Large intestine (tissue), 3 donors: ENCODE measurements around the gene PDS5A. TPM values are rescaled to one million over a fixed set of nuclear protein-coding genes. Genes with fewer than 3 reads are reported as not detected.
A peak's percentile ranks its signal among the peaks of the same experiment; 100 is the strongest.
"Not testable (repeated sequence)": the region's sequence is repeated elsewhere in the genome, so short reads cannot be mapped to it uniquely, and the experiment has no call there.

ENCODE experiments used
- DNase-seq, 2 donors: peaks; one replicate each; pipeline versions ENCODE4 v3.0.0 to v3.0.0-alpha.2; 2013
- H3K27ac ChIP-seq: one replicate; pipeline ENCODE4 v1.5.1; 2013; ENCODE audit warnings: low read length
- H3K27me3 ChIP-seq: 2 replicates; pipeline ENCODE4 v1.6.1; 2013; ENCODE audit warnings: low read length; ENCODE audit not compliant: control insufficient read depth, insufficient read depth
- H3K36me3 ChIP-seq: 2 replicates; pipeline ENCODE4 v1.6.1; 2013; ENCODE audit warnings: low read length; ENCODE audit not compliant: control insufficient read depth, insufficient read depth
- H3K4me1 ChIP-seq: one replicate; pipeline ENCODE4 v1.6.1; 2013; ENCODE audit warnings: low read length; ENCODE audit not compliant: control insufficient read depth, insufficient read depth
- H3K4me3 ChIP-seq: one replicate; pipeline ENCODE4 v1.5.1; 2013; ENCODE audit warnings: low read length
- H3K9me3 ChIP-seq: one replicate; pipeline ENCODE4 v1.6.1; 2013; ENCODE audit warnings: mild to moderate bottlenecking, low read depth, low read length, moderate library complexity; ENCODE audit not compliant: control insufficient read depth
- WGBS: methylation state at CpG from one replicate; pipeline ENCODE4 v1.1.5; 2013; ENCODE audit warnings: low lambda C conversion rate; ENCODE audit not compliant: insufficient coverage; 5-methylcytosine and 5-hydroxymethylcytosine counted together
- polyA plus RNA-seq: library from polyadenylated mRNA; unstranded; fragments of 120-200 nt; gene quantifications from one replicate; pipeline ENCODE4 v1.2.1, GENCODE V29; 2013

Gene PDS5A
- polyA plus RNA-seq, 1 donor: 48.4 TPM

- Histone ChIP-seq H3K9me3 (no peaks in the 10 kb centered on the region), H3K4me3 (no peak overlapping the region), H3K4me1 (no peaks in the 10 kb centered on the region), H3K27me3 (no peaks in the 10 kb centered on the region), H3K36me3 (no peaks in the 10 kb centered on the region), H3K27ac (no peak overlapping the region)
- no CpG with 5 or more reads among the region's 1 CpG for WGBS
- DNase-seq: no peak
Measured at GRCh38 chr4:39994406-39994805, 16.7 kb upstream of the PDS5A start.

- no CpG with 5 or more reads among the region's 4 CpGs for WGBS
- H3K36me3 ChIP-seq, H3K9me3 ChIP-seq, H3K27ac ChIP-seq, DNase-seq, H3K4me1 ChIP-seq, H3K4me3 ChIP-seq, H3K27me3 ChIP-seq: not testable (repeated sequence)
Measured at GRCh38 chr4:39989381-39989780, 11.7 kb upstream of the PDS5A start.

- H3K36me3 ChIP-seq: no peaks in the 10 kb centered on the region
- H3K4me3 ChIP-seq: no peak overlapping the region
- H3K27me3 ChIP-seq: no peaks in the 10 kb centered on the region
- H3K9me3 ChIP-seq: no peaks in the 10 kb centered on the region
- H3K27ac ChIP-seq: peak overlapping the region; percentile 43
- H3K4me1 ChIP-seq: peaks cover 4% of the 10 kb centered on the region
- peak; percentile 57 to 83 for DNase-seq
- WGBS: no CpG with 5 or more reads among the region's 5 CpGs
Measured at GRCh38 chr4:39987485-39987884, 9.8 kb upstream of the PDS5A start.

GRCh38 chr4:39978904-39979303 is 1.2 kb upstream of the PDS5A start:
- no peak overlapping the region for H3K4me3 ChIP-seq
- H3K27ac ChIP-seq: no peak overlapping the region
- WGBS: 87% methylated on average over 4 of the region's 5 CpGs
- DNase-seq: no peak
- peaks cover 7% of the 10 kb centered on the region for H3K4me1 ChIP-seq
- H3K27me3 ChIP-seq: no peaks in the 10 kb centered on the region
- H3K9me3 ChIP-seq: no peaks in the 10 kb centered on the region
- peaks cover 16% of the 10 kb centered on the region for H3K36me3 ChIP-seq

DNA sequence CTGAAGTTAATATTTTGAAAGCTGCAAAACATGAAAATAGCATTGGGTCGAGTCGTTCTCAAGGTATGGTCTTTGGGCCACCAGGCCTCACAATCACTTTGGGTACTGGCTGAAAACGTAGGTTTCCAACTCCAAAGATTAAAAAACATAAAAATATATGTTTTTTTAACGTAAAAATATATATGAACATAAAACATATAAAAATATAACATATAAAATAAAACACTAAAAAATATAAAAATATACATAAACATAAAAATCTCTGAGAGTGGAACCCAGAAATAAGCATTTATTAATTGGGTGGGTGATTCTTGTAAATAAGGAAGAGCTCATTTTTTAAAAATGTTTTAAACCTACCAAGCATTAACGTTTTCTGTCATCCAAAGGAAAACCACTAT is 666 bp upstream of the PDS5A start:
- peak overlapping the region; percentile 84 for H3K27ac ChIP-seq

DNA sequence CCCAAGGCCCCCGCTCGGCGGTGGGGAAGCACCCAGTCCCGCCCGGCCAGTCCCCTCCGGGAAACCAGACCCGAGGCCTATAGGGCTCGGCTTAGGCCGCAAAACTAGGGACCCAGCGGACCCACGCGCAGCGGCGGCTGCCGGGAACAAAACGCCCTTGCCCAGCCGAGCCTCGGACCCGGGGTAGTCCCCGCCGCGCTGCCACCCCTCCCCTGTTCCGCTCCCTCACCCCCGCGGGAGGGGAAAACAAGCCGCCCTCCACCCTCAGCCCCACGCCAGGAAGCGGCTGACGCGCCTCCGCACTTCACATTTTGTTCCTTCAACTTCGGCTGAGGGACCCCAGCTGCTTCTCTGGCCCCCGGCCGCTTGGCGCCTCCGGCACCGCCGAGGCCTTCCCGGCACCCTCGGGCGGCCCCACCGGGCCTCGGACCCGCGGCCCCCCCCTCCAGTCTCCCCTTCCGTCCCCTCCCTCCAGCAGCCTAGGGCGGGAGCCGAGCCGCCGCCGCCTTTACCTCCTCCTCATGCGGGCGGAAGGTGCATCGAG is 694 bp downstream of the PDS5A start:
- H3K9me3 ChIP-seq: no peaks in the 10 kb centered on the region
- peaks cover 23% of the 10 kb centered on the region for H3K36me3 ChIP-seq
- peak overlapping the region; percentile 88 for H3K27ac ChIP-seq
- WGBS: no CpG with 5 or more reads among the region's 54 CpGs
- peaks cover 7% of the 10 kb centered on the region for H3K4me1 ChIP-seq
- peak overlapping the region; percentile 85 for H3K4me3 ChIP-seq
- DNase-seq: peak in 1 of 2 donors; percentile 70
- no peaks in the 10 kb centered on the region for H3K27me3 ChIP-seq

More for the DNA sequence above, 666 bp upstream of the PDS5A start:
- Histone ChIP-seq H3K4me3 (peak overlapping the region; percentile 52), H3K27me3 (no peaks in the 10 kb centered on the region), H3K4me1 (peaks cover 7% of the 10 kb centered on the region), H3K36me3 (peaks cover 19% of the 10 kb centered on the region), H3K9me3 (no peaks in the 10 kb centered on the region)
- DNase-seq: no peak
- WGBS: 33% methylated on average over 1 of the region's 5 CpGs

DNA sequence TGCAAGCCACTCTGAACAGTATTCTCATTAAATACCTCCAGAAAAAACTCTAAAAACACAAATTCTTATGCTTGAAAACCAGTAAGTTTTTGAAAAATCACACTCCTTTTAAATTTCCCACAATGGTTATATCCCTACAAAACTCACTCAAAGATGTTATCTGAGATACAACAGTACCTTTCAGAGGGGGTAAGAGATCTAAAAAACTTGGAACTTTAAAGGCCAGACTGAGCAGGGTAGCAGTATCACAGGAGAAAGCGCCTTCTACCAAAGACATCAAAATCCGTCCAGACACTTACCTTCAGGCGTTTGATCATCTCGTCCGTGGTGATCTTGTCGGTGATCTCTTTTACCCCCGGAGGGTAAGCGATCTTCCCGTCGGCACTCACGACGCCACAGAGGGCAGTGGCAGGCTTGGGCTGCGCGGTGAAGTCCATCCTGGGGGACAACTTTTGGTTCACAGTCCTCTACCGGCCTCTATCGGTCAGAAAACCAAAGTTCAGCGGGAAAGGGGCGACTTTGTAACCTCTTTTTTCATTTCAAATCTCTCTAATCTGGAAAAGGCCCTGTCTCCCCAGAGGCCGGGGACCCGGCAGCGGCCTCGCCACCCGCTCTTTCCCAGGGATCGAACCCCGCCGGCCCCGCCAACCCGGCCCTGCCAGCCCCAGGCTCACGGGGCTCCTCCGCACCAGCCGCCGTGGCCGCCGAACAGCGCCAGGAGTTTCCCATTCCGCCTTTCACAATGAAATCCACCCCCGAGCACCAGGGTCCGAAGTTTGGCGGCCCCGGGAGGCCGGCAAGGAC is 1.4 kb downstream of the PDS5A start:
- DNase-seq: peak; percentile 76 to 84
- peaks cover 23% of the 10 kb centered on the region for H3K36me3 ChIP-seq
- peak overlapping the region; percentile 85 for H3K4me3 ChIP-seq
- peaks cover 7% of the 10 kb centered on the region for H3K4me1 ChIP-seq
- H3K27ac ChIP-seq: peak overlapping the region; percentile 88
- no peaks in the 10 kb centered on the region for H3K27me3 ChIP-seq
- no CpG with 5 or more reads among the region's 41 CpGs for WGBS
- H3K9me3 ChIP-seq: no peaks in the 10 kb centered on the region

GRCh38 chr4:39975488-39976089 is 2.1 kb downstream of the PDS5A start:
- Histone ChIP-seq H3K27ac (peak overlapping the region; percentile 88), H3K9me3 (no peaks in the 10 kb centered on the region), H3K4me3 (peak overlapping the region; percentile 85), H3K36me3 (peaks cover 23% of the 10 kb centered on the region), H3K4me1 (peaks cover 7% of the 10 kb centered on the region), H3K27me3 (no peaks in the 10 kb centered on the region)
- no CpG with 5 or more reads among the region's 4 CpGs for WGBS
- DNase-seq: no peak

DNA sequence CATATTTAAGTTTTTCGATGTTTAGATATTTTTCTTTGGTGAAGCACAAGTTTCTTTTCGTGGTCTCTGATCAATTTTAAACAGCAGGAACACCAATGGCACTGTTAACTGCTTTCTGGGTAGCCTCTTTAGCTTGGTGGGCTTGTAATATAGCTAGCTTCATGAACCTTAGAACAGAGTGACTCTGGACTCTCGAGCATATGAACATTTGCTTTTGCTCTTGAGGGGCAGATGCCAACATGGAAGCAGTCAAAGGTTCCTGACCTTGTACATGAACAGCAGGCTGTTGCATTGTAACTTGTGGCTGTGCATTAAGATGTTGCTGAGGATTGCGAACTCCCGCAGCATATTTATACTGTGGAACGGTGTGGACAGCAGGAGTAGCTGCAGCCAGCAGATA is 4.7 kb downstream of the PDS5A start:
- 96% methylated on average over 4 of the region's 6 CpGs for WGBS
- not testable (repeated sequence) for DNase-seq, H3K4me1 ChIP-seq, H3K9me3 ChIP-seq, H3K27me3 ChIP-seq, H3K27ac ChIP-seq, H3K4me3 ChIP-seq
- peaks cover 30% of the 10 kb centered on the region for H3K36me3 ChIP-seq

DNA sequence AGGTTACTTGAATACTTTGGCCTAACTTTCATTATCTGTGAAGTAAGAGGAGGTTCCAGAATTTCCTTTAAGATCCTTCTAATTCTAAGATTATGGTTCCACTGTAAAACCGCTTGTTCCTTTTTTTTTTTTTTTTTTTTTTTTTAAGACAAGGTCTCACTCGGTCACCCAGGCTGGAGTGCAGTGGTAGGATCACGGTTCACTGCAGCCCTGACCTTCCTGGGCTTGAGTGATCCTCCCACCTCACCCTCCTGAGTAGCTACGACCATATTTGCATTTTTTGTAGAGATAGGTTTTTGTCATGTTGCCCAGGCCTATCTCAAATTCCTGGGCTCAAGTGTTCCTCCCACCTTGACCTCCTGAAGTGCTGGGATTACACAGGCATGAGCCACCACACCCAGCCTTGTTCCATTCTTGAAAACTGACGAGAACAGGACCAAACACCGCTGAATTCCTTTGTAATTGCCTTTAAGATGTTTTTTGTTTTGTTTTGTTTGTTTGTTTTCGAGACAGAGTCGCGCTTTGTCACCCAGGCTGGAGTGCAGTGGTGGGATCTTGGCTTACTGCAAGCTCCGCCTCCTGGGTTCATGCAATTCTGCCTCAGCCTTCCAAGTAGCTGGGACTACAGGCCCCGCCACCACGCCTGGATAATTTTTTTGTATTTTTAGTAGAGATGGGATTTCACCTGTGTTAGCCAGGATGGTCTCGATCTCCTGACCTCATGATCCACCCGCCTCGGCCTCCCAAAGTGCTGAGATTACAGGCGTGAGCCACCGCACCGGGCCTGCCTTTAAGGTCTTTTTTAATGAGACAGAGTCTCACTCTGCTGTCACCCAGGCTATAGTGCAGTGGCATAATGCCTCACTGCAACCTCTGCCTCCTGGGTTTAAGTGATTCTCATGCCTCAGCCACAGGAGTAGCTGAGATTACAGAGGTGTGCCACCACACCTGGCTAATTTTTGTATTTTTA is 6.8 kb downstream of the PDS5A start:
- Histone ChIP-seq H3K9me3 (no peaks in the 10 kb centered on the region), H3K27me3 (no peaks in the 10 kb centered on the region), H3K4me3 (no peak overlapping the region), H3K27ac (no peak overlapping the region), H3K4me1 (peaks cover 3% of the 10 kb centered on the region), H3K36me3 (peaks cover 34% of the 10 kb centered on the region)
- no peak for DNase-seq
- WGBS: no CpG with 5 or more reads among the region's 18 CpGs
